GM23248 (cell line): ENCODE measurements around the gene MCOLN3. TPM values are rescaled to one million over a fixed set of nuclear protein-coding genes. Genes with fewer than 3 reads are reported as not detected.
A peak's percentile ranks its signal among the peaks of the same experiment; 100 is the strongest.

ENCODE experiments used
- DNase-seq: peaks from one replicate; pipeline ENCODE4 v3.0.0-alpha.2; 2015
- H2AFZ ChIP-seq: fragments of 200-600 bp; sonication (generic); 2 replicates; pipeline ENCODE4 v1.6.1; 2016; ENCODE audit warnings: antibody characterized with exemption
- H3F3A ChIP-seq: fragments of 200-600 bp; sonication (generic); 2 replicates; pipeline ENCODE4 v1.6.1; 2016; ENCODE audit warnings: mild to moderate bottlenecking, antibody characterized with exemption, mixed run types; ENCODE audit not compliant: insufficient read depth
- H3K27ac ChIP-seq: fragments of 200-600 bp; sonication (generic); 2 replicates; pipeline ENCODE4 v1.5.1; 2016; ENCODE audit warnings: mild to moderate bottlenecking
- H3K27me3 ChIP-seq: fragments of 200-600 bp; sonication (generic); replicated peaks from 2 replicates; pipeline ENCODE4 v1.6.1; 2016; ENCODE audit warnings: mild to moderate bottlenecking; ENCODE audit not compliant: insufficient read depth
- H3K36me3 ChIP-seq: fragments of 200-600 bp; sonication (generic); 2 replicates; pipeline ENCODE4 v1.6.1; 2016; ENCODE audit warnings: low read depth, mild to moderate bottlenecking
- H3K4me1 ChIP-seq: fragments of 200-600 bp; sonication (generic); 2 replicates; pipeline ENCODE4 v1.6.1; 2016; ENCODE audit warnings: mild to moderate bottlenecking; ENCODE audit not compliant: insufficient read depth
- H3K4me2 ChIP-seq: fragments of 200-600 bp; sonication (generic); one replicate; pipeline ENCODE4 v1.6.1; 2016; ENCODE audit warnings: mild to moderate bottlenecking; ENCODE audit not compliant: unreplicated experiment
- H3K4me3 ChIP-seq: fragments of 200-600 bp; sonication (generic); 2 replicates; pipeline ENCODE4 v1.5.1; 2016; ENCODE audit warnings: mild to moderate bottlenecking
- H3K79me2 ChIP-seq: fragments of 200-600 bp; sonication (generic); 2 replicates; pipeline ENCODE4 v1.6.1; 2016; ENCODE audit warnings: mild to moderate bottlenecking; ENCODE audit not compliant: insufficient read depth
- H3K9ac ChIP-seq: fragments of 200-600 bp; sonication (generic); 2 replicates; pipeline ENCODE4 v1.6.1; 2016; ENCODE audit warnings: mild to moderate bottlenecking
- H3K9me2 ChIP-seq: fragments of 200-600 bp; sonication (generic); 2 replicates; pipeline ENCODE4 v1.6.1; 2016; ENCODE audit warnings: mixed run types, mild to moderate bottlenecking, moderate library complexity; ENCODE audit not compliant: insufficient read depth
- H3K9me3 ChIP-seq: fragments of 200-600 bp; sonication (generic); one replicate; pipeline ENCODE4 v1.6.1; 2017; ENCODE audit warnings: low read depth
- H4K20me1 ChIP-seq: fragments of 200-600 bp; sonication (generic); 2 replicates; pipeline ENCODE4 v1.6.0; 2016; ENCODE audit not compliant: insufficient read depth
- EZH2 ChIP-seq: fragments of 200-600 bp; sonication (generic); IDR thresholded peaks from 2 replicates; pipeline ENCODE4 v1.6.1; 2018; ENCODE audit warnings: antibody characterized with exemption, mild to moderate bottlenecking; ENCODE audit not compliant: insufficient read depth, poor library complexity, severe bottlenecking
- EZH2phosphoT487 ChIP-seq: fragments of 200-600 bp; sonication (generic); IDR thresholded peaks from 2 replicates; pipeline ENCODE4 v1.6.1; 2018; ENCODE audit warnings: antibody characterized with exemption, moderate library complexity, mild to moderate bottlenecking, low read depth; ENCODE audit not compliant: insufficient read depth
- WGBS, 2 experiments: methylation state at CpG; one replicate each; pipeline ENCODE4 v1.1.6; 2015 to 2017; ENCODE audit warnings: low lambda C conversion rate in 2 of 2, low coverage in 1 of 2; ENCODE audit errors: missing lambda C conversion rate in 2 of 2; 5-methylcytosine and 5-hydroxymethylcytosine counted together
- in situ Hi-C: fragments of 300-500 bp; cut with MboI; formaldehyde crosslinking; loops from 2 replicates; pipeline ENCODE4 v1.15.0; 2020
- polyA plus RNA-seq: library from polyadenylated mRNA; unstranded; fragments of >200 nt; fragmentation: Nextera tagmentation; extraction: Ambion mirVana; gene quantifications from 2 replicates; pipeline ENCODE4 v1.2.1, GENCODE V29; 2016
- total RNA-seq: library from RNA; depleted of rRNA; stranded (reverse); fragments of >200 nt; shearing (Covaris generic); gene quantifications from 2 replicates; pipeline ENCODE4 v1.2.3, GENCODE V29; 2014; rRNA removed

Gene MCOLN3, protein sequence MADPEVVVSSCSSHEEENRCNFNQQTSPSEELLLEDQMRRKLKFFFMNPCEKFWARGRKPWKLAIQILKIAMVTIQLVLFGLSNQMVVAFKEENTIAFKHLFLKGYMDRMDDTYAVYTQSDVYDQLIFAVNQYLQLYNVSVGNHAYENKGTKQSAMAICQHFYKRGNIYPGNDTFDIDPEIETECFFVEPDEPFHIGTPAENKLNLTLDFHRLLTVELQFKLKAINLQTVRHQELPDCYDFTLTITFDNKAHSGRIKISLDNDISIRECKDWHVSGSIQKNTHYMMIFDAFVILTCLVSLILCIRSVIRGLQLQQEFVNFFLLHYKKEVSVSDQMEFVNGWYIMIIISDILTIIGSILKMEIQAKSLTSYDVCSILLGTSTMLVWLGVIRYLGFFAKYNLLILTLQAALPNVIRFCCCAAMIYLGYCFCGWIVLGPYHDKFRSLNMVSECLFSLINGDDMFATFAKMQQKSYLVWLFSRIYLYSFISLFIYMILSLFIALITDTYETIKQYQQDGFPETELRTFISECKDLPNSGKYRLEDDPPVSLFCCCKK
- total RNA-seq (0.51 and 0.54 TPM in 2 replicates), polyA plus RNA-seq (0.77 and 1.0 TPM in 2 replicates)

DNA sequence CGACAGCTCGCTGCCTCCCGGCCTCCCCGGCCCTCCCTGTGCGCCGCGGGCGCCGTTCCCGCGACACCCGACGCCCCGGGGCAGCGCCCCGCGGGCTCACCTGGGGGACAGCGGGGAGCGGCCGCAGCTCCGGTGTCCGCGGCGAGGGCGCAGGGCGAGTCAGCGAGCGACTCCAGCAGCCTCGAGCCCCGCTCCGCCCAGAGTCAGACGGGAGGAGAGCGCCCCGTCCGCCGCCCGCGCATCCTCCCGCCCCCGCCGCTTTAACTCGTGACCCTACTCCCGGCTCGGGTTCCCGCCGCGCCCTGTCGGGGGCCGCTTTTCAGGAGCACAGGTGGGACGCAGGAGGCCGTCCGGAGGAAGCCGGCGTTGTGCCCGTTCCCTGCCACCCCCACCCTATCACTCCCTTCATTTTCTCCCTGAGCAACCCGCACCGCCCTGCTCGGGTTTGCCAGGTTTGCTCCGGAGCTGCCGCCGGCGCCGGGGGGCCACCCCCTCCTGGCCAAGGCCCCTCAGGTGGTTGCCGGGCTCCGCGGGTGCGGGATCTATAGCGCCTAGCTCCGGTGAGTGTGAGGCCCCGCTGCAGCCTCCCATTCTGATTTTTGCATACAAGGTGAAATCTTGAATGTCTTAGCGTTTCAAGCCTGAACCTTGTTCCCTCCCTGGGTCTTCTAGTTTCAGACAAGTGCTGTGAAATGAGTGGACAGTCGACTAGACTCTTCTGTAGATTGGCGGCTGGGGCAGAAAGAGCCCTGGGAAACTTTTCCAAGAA is at the start of gene MCOLN3:
MCOLN3 (minus strand) TSS at position 205 of the 769 bp plus-strand sequence. CDS start 3,140 bp downstream, outside the sequence.
- Histone ChIP-seq H3K4me3 (peak within 1 kb of the TSS; percentile 69), H3K79me2 (no peaks in the 10 kb centered on the region), H3K27ac (no peak within 1 kb of the TSS), H3K9ac (peak within 1 kb of the TSS; percentile 29; the same call in 1 of the 2 replicates), H3F3A (no peaks in the 10 kb centered on the region), H3K4me2 (peak within 1 kb of the TSS; percentile 78), H3K9me2 (no peaks in the 10 kb centered on the region), H4K20me1 (no peaks in the 10 kb centered on the region), H2AFZ (peak within 1 kb of the TSS; percentile 87), H3K27me3 (peaks cover 33% of the 10 kb centered on the region), H3K9me3 (no peaks in the 10 kb centered on the region), H3K4me1 (no peaks in the 10 kb centered on the region), H3K36me3 (no peaks in the 10 kb centered on the region)
- in situ Hi-C loops: no loop called here
- TF ChIP-seq EZH2 (peak; percentile 86), EZH2phosphoT487 (no peak)
- WGBS, 2 experiments: 7 to 8% methylated on average over 37 to 61 of the region's 73 CpGs
- DNase-seq: peak; percentile 61

DNA sequence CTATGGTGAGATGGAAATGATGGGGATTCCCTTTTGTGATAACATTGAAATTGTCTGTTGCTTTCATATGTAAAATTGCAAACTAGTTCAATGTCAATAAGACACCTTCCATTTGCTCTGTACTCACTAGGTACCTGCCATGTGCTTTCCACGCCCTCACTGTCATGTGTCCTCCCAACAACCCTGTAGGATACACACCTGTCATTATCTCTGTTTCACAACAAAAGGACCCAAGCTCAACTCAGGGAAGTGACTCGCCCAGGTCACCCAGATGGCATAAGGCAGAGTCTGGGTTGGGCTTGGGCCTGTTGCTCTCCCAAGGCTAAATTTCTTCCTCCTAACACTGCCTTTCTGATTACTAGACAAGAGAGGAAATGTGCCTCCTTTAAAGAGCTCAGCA is 45.3 kb upstream of the MCOLN3 start:
- H3F3A ChIP-seq: no peaks in the 10 kb centered on the region
- H3K4me3 ChIP-seq: no peak overlapping the region
- H3K36me3 ChIP-seq: no peaks in the 10 kb centered on the region
- no peak for TF ChIP-seq EZH2
- TF ChIP-seq EZH2phosphoT487: no peak
- no peak overlapping the region for H2AFZ ChIP-seq
- H3K27ac ChIP-seq: no peak overlapping the region
- 64 to 83% methylated on average over 2 of the region's 2 CpGs for WGBS, 2 experiments
- in situ Hi-C loops: no loop called here
- DNase-seq: no peak
- no peak overlapping the region for H3K4me2 ChIP-seq
- H3K9ac ChIP-seq: no peak overlapping the region
- H3K4me1 ChIP-seq: peaks cover 7% of the 10 kb centered on the region; the same call in 1 of the 2 replicates
- no peaks in the 10 kb centered on the region for H4K20me1 ChIP-seq
- no peaks in the 10 kb centered on the region for H3K27me3 ChIP-seq
- no peaks in the 10 kb centered on the region for H3K9me3 ChIP-seq
- H3K9me2 ChIP-seq: no peaks in the 10 kb centered on the region
- no peaks in the 10 kb centered on the region for H3K79me2 ChIP-seq

DNA sequence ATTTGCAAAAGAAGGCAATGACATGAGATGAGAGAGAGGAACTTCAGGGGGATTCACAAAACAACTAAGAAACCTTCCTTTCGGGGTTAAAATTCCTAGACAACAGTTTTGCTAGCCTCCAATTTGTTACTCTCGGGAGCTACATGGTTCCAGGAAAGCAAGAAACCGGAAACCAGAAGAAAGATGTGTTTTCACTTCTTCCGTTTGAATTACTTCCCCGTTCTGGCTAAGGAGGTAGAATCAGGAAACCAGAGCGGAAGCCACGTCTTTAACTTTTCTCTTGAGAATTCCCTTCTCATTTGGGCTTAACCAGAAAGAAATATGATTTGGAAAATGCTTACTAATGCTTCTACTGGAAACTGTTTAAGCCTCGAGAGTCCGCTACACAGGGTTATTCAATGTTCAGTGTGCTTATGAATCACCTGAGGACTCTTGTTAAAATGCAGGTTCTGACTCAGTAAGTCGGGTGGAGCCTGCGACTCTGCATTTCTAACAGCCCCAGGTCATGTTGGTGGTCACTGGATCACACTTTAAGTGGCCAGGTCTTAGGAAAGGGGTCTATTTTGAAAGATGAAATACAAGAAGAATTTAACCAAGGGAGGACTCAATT is 43.5 kb upstream of the MCOLN3 start:
- in situ Hi-C loops: no loop called here
- H3K79me2 ChIP-seq: no peaks in the 10 kb centered on the region
- H3K9ac ChIP-seq: peak overlapping the region; percentile 27; the same call in 1 of the 2 replicates
- WGBS, 2 experiments: 33 to 37% methylated on average over 11 of the region's 11 CpGs
- no peaks in the 10 kb centered on the region for H3K36me3 ChIP-seq
- TF ChIP-seq EZH2phosphoT487: no peak
- H3F3A ChIP-seq: peaks cover 9% of the 10 kb centered on the region; the same call in 1 of the 2 replicates
- peak overlapping the region; percentile 7; the same call in 1 of the 2 replicates for H3K27ac ChIP-seq
- no peaks in the 10 kb centered on the region for H3K9me2 ChIP-seq
- peaks cover 19% of the 10 kb centered on the region for H3K4me1 ChIP-seq
- peak; percentile 52 for DNase-seq
- no peaks in the 10 kb centered on the region for H3K27me3 ChIP-seq
- H2AFZ ChIP-seq: peak overlapping the region; percentile 97
- H3K4me3 ChIP-seq: peak overlapping the region; percentile 60
- no peaks in the 10 kb centered on the region for H3K9me3 ChIP-seq
- H3K4me2 ChIP-seq: peak overlapping the region; percentile 67
- no peaks in the 10 kb centered on the region for H4K20me1 ChIP-seq

DNA sequence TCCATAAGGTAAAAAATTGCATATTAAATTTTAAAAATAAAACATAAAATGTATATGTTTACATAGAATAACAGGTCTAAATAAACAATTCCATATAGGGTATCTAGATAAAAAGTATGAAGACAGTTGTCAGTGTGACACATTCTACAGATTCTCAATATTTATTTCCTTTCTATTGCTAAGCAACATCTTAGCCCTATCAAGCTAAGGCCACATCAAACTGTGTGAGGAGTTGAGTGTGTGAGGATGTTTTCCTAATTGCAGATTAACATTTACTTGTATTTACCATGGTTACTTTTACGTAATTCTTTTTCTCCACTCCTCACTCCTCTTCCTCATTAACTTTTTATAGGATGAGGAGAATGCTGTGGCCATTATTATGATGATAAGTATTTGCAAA is 41.9 kb upstream of the MCOLN3 start:
- Histone ChIP-seq H3K27ac (no peak overlapping the region), H4K20me1 (no peaks in the 10 kb centered on the region), H3F3A (peaks cover 9% of the 10 kb centered on the region; the same call in 1 of the 2 replicates), H3K9me2 (no peaks in the 10 kb centered on the region), H3K9me3 (no peaks in the 10 kb centered on the region), H3K27me3 (no peaks in the 10 kb centered on the region), H3K9ac (no peak overlapping the region), H3K4me3 (no peak overlapping the region), H3K4me2 (no peak overlapping the region), H3K36me3 (no peaks in the 10 kb centered on the region), H3K4me1 (peaks cover 19% of the 10 kb centered on the region), H2AFZ (no peak overlapping the region), H3K79me2 (no peaks in the 10 kb centered on the region)
- TF ChIP-seq EZH2phosphoT487 (no peak), EZH2 (no peak)
- in situ Hi-C loops: no loop called here
- WGBS, 2 experiments: 93 to 100% methylated on average over 1 of the region's 1 CpG
- no peak for DNase-seq
